Epidermal melanocyte (primary cell): ENCODE results near the gene ADCY4.
A peak's percentile ranks its signal among the peaks of the same experiment; 100 is the strongest.
"Not testable (repeated sequence)": the region's sequence is repeated elsewhere in the genome, so short reads cannot be mapped to it uniquely, and the experiment has no call there.

Source experiments
- DNase-seq: peaks from one replicate; pipeline ENCODE4 v3.0.0; 2011; ENCODE audit warnings: low spot score; ENCODE audit not compliant: insufficient read length

Gene ADCY4

GRCh38 chr14:24334431-24335291, at the start of gene ADCY4:
Gene ADCY4 (minus strand): TSS chr14:24335071. CDS start chr14:24334652, 419 bp downstream.
- no peak for DNase-seq

- no peak for DNase-seq
Measured at GRCh38 chr14:24384169-24384568, 49.3 kb upstream of the ADCY4 start.

GRCh38 chr14:24382064-24382371, 47.1 kb upstream of the ADCY4 start:
- no peak for DNase-seq

- DNase-seq, result no peak
Measured at GRCh38 chr14:24381363-24382063, 46.6 kb upstream of the ADCY4 start.

- DNase-seq, result no peak
Measured at GRCh38 chr14:24379907-24380730, 45.2 kb upstream of the ADCY4 start.

- DNase-seq, result no peak
Measured at GRCh38 chr14:24378981-24379906, 44.4 kb upstream of the ADCY4 start.

GRCh38 chr14:24378327-24378726, 43.5 kb upstream of the ADCY4 start:
- no peak for DNase-seq

GRCh38 chr14:24377657-24378056, 42.8 kb upstream of the ADCY4 start:
- DNase-seq, result no peak

- no peak for DNase-seq
Measured at GRCh38 chr14:24377126-24377525, 42.3 kb upstream of the ADCY4 start.

GRCh38 chr14:24376448-24377070, 41.7 kb upstream of the ADCY4 start:
- no peak for DNase-seq

- DNase-seq, result no peak
Measured at GRCh38 chr14:24372701-24373416, 38.0 kb upstream of the ADCY4 start.

- DNase-seq, result not testable (repeated sequence)
Measured at GRCh38 chr14:24371605-24372004, 36.7 kb upstream of the ADCY4 start.

- no peak for DNase-seq
Measured at GRCh38 chr14:24370748-24371147, 35.9 kb upstream of the ADCY4 start.

- DNase-seq, result no peak
Measured at GRCh38 chr14:24369907-24370687, 35.2 kb upstream of the ADCY4 start.

GRCh38 chr14:24369463-24369862, 34.6 kb upstream of the ADCY4 start:
- DNase-seq, result no peak

GRCh38 chr14:24368562-24369252, 33.8 kb upstream of the ADCY4 start:
- peak; percentile 50 for DNase-seq

- DNase-seq, result no peak
Measured at GRCh38 chr14:24368212-24368561, 33.3 kb upstream of the ADCY4 start.

GRCh38 chr14:24367514-24368211, 32.8 kb upstream of the ADCY4 start, which contains the start of gene NFATC4:
Gene NFATC4 (plus strand): TSS chr14:24368184. CDS start chr14:24368341, 157 bp downstream.
- peak; percentile 92 for DNase-seq
